Caco-2 (cell line): Measurements from ENCODE around the gene MTA1. TPM values are rescaled to one million over a fixed set of nuclear protein-coding genes. Genes with fewer than 3 reads are reported as not detected.
A peak's percentile ranks its signal among the peaks of the same experiment; 100 is the strongest.

Source experiments
- BruUV-seq: library from RNA; stranded (reverse); fragments of 400-500 nt; replicated peaks from 2 replicates; lab custom pipeline; 2021; lab: Mats Ljungman, UMichigan
- CTCF ChIA-PET: fragments of 300-600 bp; sonication (Branson Sonifier 250); formaldehyde crosslinking; loops from one replicate; lab custom pipeline; 2022; ENCODE audit warnings: antibody characterized with exemption; lab: Charles Lee
- POLR2A ChIA-PET: fragments of 300-600 bp; sonication (Branson Sonifier 250); formaldehyde crosslinking; loops from one replicate; lab custom pipeline; 2022; ENCODE audit warnings: antibody characterized with exemption; lab: Charles Lee
- DNase-seq, 2 experiments: peaks; one replicate each; pipeline versions ENCODE4 v3.0.0 to v3.0.0-alpha.2; 2020 to 2022
- H3K27me3 ChIP-seq: replicated peaks from 2 replicates; pipeline ENCODE4 v1.6.0; 2011; ENCODE audit warnings: low read length; ENCODE audit not compliant: control insufficient read depth, insufficient read depth
- H3K36me3 ChIP-seq: 2 replicates; pipeline ENCODE4 v1.5.1; 2011; ENCODE audit warnings: low read length; ENCODE audit not compliant: control insufficient read depth, insufficient read depth
- H3K4me1 ChIP-seq: fragments of 250-450 bp; sonication (Bioruptor Pico); 2 replicates; pipeline ENCODE4 v1.5.1; 2020; ENCODE audit warnings: mild to moderate bottlenecking
- H3K4me3 ChIP-seq: 2 replicates; pipeline ENCODE4 v1.5.1; 2011; ENCODE audit warnings: low read depth, mild to moderate bottlenecking, control low read depth, low read length
- H3K9me3 ChIP-seq: fragments of 250-450 bp; sonication (Bioruptor Pico); 2 replicates; pipeline ENCODE4 v1.5.1; 2020; ENCODE audit warnings: mild to moderate bottlenecking, moderate library complexity
- H3K27ac Mint-ChIP-seq: one replicate; pipeline ENCODE4 v1.8.0; 2022; ENCODE audit warnings: mixed read lengths; ENCODE audit not compliant: unreplicated experiment
- H3K27me3 Mint-ChIP-seq: one replicate; pipeline ENCODE4 v1.8.0; 2022; ENCODE audit warnings: mixed read lengths; ENCODE audit not compliant: insufficient read depth, unreplicated experiment
- H3K36me3 Mint-ChIP-seq: one replicate; pipeline ENCODE4 v1.8.0; 2022; ENCODE audit warnings: mild to moderate bottlenecking, mixed read lengths; ENCODE audit not compliant: insufficient read depth, unreplicated experiment
- H3K4me1 Mint-ChIP-seq: one replicate; pipeline ENCODE4 v1.8.0; 2022; ENCODE audit warnings: low read depth, mixed read lengths; ENCODE audit not compliant: unreplicated experiment
- H3K4me3 Mint-ChIP-seq: one replicate; pipeline ENCODE4 v1.8.0; 2022; ENCODE audit warnings: mild to moderate bottlenecking, moderate library complexity, mixed read lengths; ENCODE audit not compliant: unreplicated experiment
- H3K9me3 Mint-ChIP-seq: one replicate; pipeline ENCODE4 v1.8.0; 2022; ENCODE audit warnings: mixed read lengths; ENCODE audit not compliant: unreplicated experiment
- CTCF ChIP-seq, 2 experiments: fragments of 200-600 bp in 1 of 2; IDR thresholded peaks; 1 replicate in 1 of 2; 2 replicates in 1 of 2; pipeline versions ENCODE4 v1.5.1 to v1.8.0; 2011 to 2022; ENCODE audit warnings: antibody characterized with exemption in 1 of 2, control low read depth in 1 of 2, inconsistent platforms in 1 of 2, low read depth in 1 of 2, low read length in 1 of 2, mild to moderate bottlenecking in 1 of 2, moderate library complexity in 1 of 2; ENCODE audit not compliant: insufficient read depth in 1 of 2, severe bottlenecking in 1 of 2, unreplicated experiment in 1 of 2
- intact Hi-C: fragments of 100-400 bp; cut with micrococcal nuclease; formaldehyde crosslinking; loops from one replicate; pipeline ENCODE4 v1.10.0; 2022; ENCODE audit not compliant: unreplicated experiment
- total RNA-seq: library from RNA; stranded (reverse); gene quantifications from 2 replicates; pipeline ENCODE4 v1.2.3, GENCODE V29; 2022

Gene MTA1
- total RNA-seq, 1 experiment from 2014 or later, result 167 TPM

GRCh38 chr14:105412771-105413543 lies 6.7 kb upstream of the MTA1 start:
- no TSS peak for BruUV-seq
- intact Hi-C loops, result no loop called here
- H3K4me1 ChIP-seq, result peaks cover 9% of the 10 kb centered on the region
- H3K9me3 ChIP-seq, result no peaks in the 10 kb centered on the region
- no peaks in the 10 kb centered on the region for H3K9me3 Mint-ChIP-seq
- H3K36me3 Mint-ChIP-seq, result peaks cover 6% of the 10 kb centered on the region
- no peak for DNase-seq
- H3K27ac Mint-ChIP-seq, result no peak overlapping the region
- ChIA-PET POLR2A (interaction anchor here (0.6 kb wide), 1 partner anchor 30 kb away, joined by 5 read pairs; no protein-coding TSS in a partner anchor), CTCF (interaction anchor here (0.7 to 1.0 kb wide), 2 partner anchors 77 to 243 kb away, joined by 4 to 5 read pairs; no protein-coding TSS in a partner anchor)
- H3K27me3 ChIP-seq, result no peaks in the 10 kb centered on the region
- H3K36me3 ChIP-seq, result no peaks in the 10 kb centered on the region
- TF ChIP-seq CTCF (IDR thresholded peaks at IDR 0.05; ENCODE audit: insufficient read depth in 1 of 2, low read depth in 1 of 2, low read length in 1 of 2, severe bottlenecking in 1 of 2, unreplicated experiment in 1 of 2), result no peak
- H3K4me1 Mint-ChIP-seq, result no peaks in the 10 kb centered on the region
- H3K27me3 Mint-ChIP-seq, result peaks cover 10% of the 10 kb centered on the region
- no peak overlapping the region for H3K4me3 ChIP-seq
- H3K4me3 Mint-ChIP-seq, result peak overlapping the region; percentile 25

- Histone ChIP-seq H3K4me1 (peaks cover 13% of the 10 kb centered on the region), H3K36me3 (no peaks in the 10 kb centered on the region), H3K9me3 (no peaks in the 10 kb centered on the region), H3K4me3 (no peak overlapping the region), H3K27me3 (no peaks in the 10 kb centered on the region)
- CTCF ChIA-PET, result no interaction called here
- DNase-seq, result no peak
- no TSS peak for BruUV-seq
- peaks cover 10% of the 10 kb centered on the region for H3K27me3 Mint-ChIP-seq
- H3K9me3 Mint-ChIP-seq, result no peaks in the 10 kb centered on the region
- no peak overlapping the region for H3K27ac Mint-ChIP-seq
- peaks cover 4% of the 10 kb centered on the region for H3K4me1 Mint-ChIP-seq
- H3K4me3 Mint-ChIP-seq, result no peak overlapping the region
- intact Hi-C loops, result no loop called here
- no peak for TF ChIP-seq CTCF (IDR thresholded peaks at IDR 0.05; ENCODE audit: insufficient read depth in 1 of 2, low read depth in 1 of 2, low read length in 1 of 2, severe bottlenecking in 1 of 2, unreplicated experiment in 1 of 2)
- peaks cover 7% of the 10 kb centered on the region for H3K36me3 Mint-ChIP-seq
- POLR2A ChIA-PET, result interaction anchor here (0.6 kb wide), 1 partner anchor 29 kb away, joined by 5 read pairs; no protein-coding TSS in a partner anchor
These were observed 6.1 kb upstream of the MTA1 start for GRCh38 chr14:105413544-105413886.

GRCh38 chr14:105414456-105415371 lies 4.9 kb upstream of the MTA1 start:
- H3K4me3 ChIP-seq, result peak overlapping the region; percentile 39
- peaks cover 10% of the 10 kb centered on the region for H3K4me1 Mint-ChIP-seq
- no TSS peak for BruUV-seq

More at GRCh38 chr14:105414456-105415371, 4.9 kb upstream of the MTA1 start:
- intact Hi-C loops, result loop anchor here (1.0 kb wide), 2 partner anchors 16 to 76 kb away; partner anchors contain the start of gene TEX22
- ChIA-PET POLR2A (no interaction called here), CTCF (no interaction called here)
- Mint-ChIP-seq H3K4me3 (peak overlapping the region; percentile 59), H3K27me3 (peaks cover 2% of the 10 kb centered on the region), H3K36me3 (peaks cover 12% of the 10 kb centered on the region), H3K27ac (no peak overlapping the region), H3K9me3 (no peaks in the 10 kb centered on the region)
- H3K27me3 ChIP-seq, result no peaks in the 10 kb centered on the region
- peaks cover 22% of the 10 kb centered on the region for H3K4me1 ChIP-seq
- DNase-seq, result peak; percentile 62 to 77
- H3K36me3 ChIP-seq, result no peaks in the 10 kb centered on the region
- no peaks in the 10 kb centered on the region for H3K9me3 ChIP-seq
- TF ChIP-seq CTCF (IDR thresholded peaks at IDR 0.05; ENCODE audit: insufficient read depth in 1 of 2, low read depth in 1 of 2, low read length in 1 of 2, severe bottlenecking in 1 of 2, unreplicated experiment in 1 of 2), result peak; percentile 49 to 65
